ENCODE data around the gene GPR135. TPM values are rescaled to one million over a fixed set of nuclear protein-coding genes. Genes with fewer than 3 reads are reported as not detected.

The GPR135 gene
- total RNA-seq, 3 donors from 2014 or later, result 4.4 to 5.9 (median 5.1) TPM

DNA sequence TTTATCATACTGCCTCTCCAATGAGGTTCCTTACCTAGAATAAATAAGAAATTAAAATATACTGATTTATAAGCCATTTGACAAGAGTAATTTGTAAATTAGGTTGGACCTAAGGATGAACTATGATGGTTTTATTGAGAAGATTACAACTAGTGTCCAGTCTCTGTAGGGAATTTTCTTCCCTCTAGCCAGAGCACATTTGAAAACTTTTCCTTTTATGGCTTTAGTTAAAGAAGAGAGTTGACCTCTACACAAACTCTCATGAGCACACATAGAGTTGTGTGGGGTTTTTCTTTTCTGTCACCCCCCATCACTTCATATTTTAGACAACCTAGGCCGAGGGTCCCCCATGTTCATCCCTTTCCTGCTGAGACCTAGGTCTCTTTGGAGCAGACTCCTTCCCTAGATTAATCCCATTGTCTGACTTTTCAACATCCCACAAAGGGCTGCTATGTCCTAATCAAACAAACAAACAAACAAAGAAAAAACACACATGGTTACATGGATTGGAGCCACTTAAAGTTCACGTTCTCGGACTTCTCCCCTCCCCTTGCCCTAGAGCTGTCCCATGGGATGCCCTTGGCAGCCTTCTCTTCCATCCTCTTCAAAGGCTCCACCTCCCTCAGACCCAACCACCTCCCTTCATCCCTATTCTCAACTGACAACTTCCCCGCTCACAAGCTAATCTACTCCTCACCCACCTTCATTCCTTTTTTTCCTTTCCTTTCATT lies 40.7 kb downstream of the GPR135 start:
- intact Hi-C loops (cut with DNase I; ENCODE audit: low total_unique reads), result no loop called here

DNA sequence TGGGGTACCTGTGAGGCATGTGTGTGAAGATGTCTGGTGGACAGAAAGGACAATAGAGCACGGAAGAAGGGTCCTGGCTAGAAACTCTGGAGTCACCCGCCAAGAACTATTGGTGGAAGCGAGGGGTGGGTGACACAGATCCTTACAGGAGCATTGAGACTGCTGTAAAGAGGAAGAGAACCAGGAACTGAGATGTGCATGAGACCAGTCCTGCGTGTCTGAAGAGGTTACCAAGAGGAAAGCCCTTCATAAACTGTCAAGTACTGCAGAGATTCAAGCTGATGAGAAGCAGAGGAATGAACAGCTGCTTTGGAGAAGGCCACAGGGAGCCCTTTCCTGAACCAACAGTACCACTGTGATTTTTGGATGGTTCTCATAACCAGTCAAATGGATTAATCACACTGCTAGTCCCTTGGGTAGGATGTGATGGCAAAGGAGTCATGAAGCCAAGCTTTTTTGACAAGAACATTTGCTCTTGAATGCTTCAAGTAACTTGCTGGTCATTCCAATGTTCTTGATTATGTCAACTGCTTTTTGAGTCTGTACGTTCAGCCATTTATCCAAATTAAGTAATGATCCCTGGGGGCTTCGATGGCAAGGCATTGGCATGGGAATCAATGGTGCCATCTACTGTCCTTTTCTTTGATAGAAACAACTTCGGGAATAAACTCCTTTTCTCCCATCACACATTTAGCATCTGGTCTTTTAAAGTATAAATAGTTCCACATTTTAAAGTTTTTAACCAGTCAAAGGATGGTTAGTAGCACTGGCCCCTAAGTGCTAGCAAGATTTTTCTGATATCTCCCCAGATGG lies 42.9 kb downstream of the GPR135 start:
- Histone ChIP-seq H3K27ac (no peak overlapping the region), H3K4me3 (no peak overlapping the region), H3K27me3 (no peaks in the 10 kb centered on the region), H3K4me1 (no peaks in the 10 kb centered on the region), H3K36me3 (no peaks in the 10 kb centered on the region), H3K9me3 (no peaks in the 10 kb centered on the region)
- intact Hi-C loops (cut with DNase I; ENCODE audit: low total_unique reads), result no loop called here
- no peak for TF ChIP-seq POLR2A (IDR thresholded peaks at IDR 0.05)
- TF ChIP-seq, protein P1, sequence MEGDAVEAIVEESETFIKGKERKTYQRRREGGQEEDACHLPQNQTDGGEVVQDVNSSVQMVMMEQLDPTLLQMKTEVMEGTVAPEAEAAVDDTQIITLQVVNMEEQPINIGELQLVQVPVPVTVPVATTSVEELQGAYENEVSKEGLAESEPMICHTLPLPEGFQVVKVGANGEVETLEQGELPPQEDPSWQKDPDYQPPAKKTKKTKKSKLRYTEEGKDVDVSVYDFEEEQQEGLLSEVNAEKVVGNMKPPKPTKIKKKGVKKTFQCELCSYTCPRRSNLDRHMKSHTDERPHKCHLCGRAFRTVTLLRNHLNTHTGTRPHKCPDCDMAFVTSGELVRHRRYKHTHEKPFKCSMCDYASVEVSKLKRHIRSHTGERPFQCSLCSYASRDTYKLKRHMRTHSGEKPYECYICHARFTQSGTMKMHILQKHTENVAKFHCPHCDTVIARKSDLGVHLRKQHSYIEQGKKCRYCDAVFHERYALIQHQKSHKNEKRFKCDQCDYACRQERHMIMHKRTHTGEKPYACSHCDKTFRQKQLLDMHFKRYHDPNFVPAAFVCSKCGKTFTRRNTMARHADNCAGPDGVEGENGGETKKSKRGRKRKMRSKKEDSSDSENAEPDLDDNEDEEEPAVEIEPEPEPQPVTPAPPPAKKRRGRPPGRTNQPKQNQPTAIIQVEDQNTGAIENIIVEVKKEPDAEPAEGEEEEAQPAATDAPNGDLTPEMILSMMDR (IDR thresholded peaks at IDR 0.05), result no peak
- no peak for TF ChIP-seq POLR2AphosphoS5 (IDR thresholded peaks at IDR 0.05)
- no peak for DNase-seq (ENCODE audit: low spot score in 2 of 2)

More for the DNA sequence above, 40.7 kb downstream of the GPR135 start:
- no peaks in the 10 kb centered on the region for H3K27me3 ChIP-seq
- DNase-seq (ENCODE audit: low spot score in 2 of 2), result no peak
- no peaks in the 10 kb centered on the region for H3K4me1 ChIP-seq
- H3K36me3 ChIP-seq, result no peaks in the 10 kb centered on the region
- H3K27ac ChIP-seq, result peak overlapping the region; percentile 14 to 56
- no peak overlapping the region for H3K4me3 ChIP-seq
- TF ChIP-seq POLR2A (IDR thresholded peaks at IDR 0.05) (no peak), POLR2AphosphoS5 (IDR thresholded peaks at IDR 0.05) (no peak)
- TF ChIP-seq, protein P1 (IDR thresholded peaks at IDR 0.05), result no peak
- no peaks in the 10 kb centered on the region for H3K9me3 ChIP-seq

DNA sequence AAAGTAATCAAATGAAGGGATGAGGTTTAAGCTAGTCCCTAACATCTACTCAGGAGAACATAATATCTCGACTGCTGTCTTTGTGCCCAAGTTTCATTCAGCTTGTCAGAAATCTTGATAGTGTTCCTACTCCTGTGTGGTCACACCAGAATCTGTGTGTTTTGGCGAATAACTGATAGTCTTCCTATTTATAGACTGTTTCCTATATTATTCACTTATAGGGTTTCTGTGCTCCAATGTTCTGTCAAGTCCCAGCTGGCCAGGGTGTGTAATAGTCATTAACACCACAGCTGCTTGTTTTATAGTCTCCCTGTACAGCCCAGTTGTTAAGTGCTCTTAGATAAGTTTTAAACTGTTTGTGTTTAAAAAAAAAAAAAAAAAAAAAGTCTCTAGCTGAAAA lies 45.9 kb downstream of the GPR135 start:
- DNase-seq (ENCODE audit: low spot score in 2 of 2), result no peak
- intact Hi-C loops (cut with DNase I; ENCODE audit: low total_unique reads), result no loop called here
- Histone ChIP-seq H3K9me3 (no peaks in the 10 kb centered on the region), H3K36me3 (no peaks in the 10 kb centered on the region), H3K4me1 (no peaks in the 10 kb centered on the region), H3K27ac (no peak overlapping the region), H3K4me3 (no peak overlapping the region), H3K27me3 (no peaks in the 10 kb centered on the region)
- no peak for TF ChIP-seq POLR2A (IDR thresholded peaks at IDR 0.05)
- TF ChIP-seq, protein P1 (IDR thresholded peaks at IDR 0.05), result no peak
- no peak for TF ChIP-seq POLR2AphosphoS5 (IDR thresholded peaks at IDR 0.05)

DNA sequence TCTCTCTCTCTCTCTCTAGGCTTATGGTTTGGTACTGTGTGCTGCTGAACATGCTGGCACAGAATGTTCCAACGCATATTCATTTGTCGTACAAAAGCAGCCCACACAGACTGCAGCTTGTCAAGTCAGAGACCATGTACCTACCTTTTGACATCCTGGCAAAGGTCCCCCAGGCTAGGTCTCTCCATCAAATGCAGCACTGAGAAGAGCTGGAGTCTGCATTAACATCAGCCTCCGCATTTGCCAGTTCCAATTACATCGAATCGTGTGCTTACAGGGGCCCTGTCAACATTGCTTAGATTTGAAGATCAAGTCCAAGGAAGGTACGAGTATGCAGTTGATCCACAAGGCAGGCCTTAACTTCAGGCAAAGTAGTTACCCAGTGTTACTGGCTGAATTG lies 47.9 kb downstream of the GPR135 start:
- Histone ChIP-seq H3K27me3 (no peaks in the 10 kb centered on the region), H3K4me1 (no peaks in the 10 kb centered on the region), H3K27ac (no peak overlapping the region), H3K4me3 (no peak overlapping the region), H3K36me3 (no peaks in the 10 kb centered on the region), H3K9me3 (no peaks in the 10 kb centered on the region)
- intact Hi-C loops (cut with DNase I; ENCODE audit: low total_unique reads), result no loop called here
- TF ChIP-seq, protein P1 (IDR thresholded peaks at IDR 0.05), result no peak
- TF ChIP-seq POLR2A (IDR thresholded peaks at IDR 0.05) (no peak), POLR2AphosphoS5 (IDR thresholded peaks at IDR 0.05) (no peak)
- DNase-seq (ENCODE audit: low spot score in 2 of 2), result no peak
